Left ventricle myocardium inferior (tissue), 1 donor: ENCODE results near the gene EWSR1. TPM values are rescaled to one million over a fixed set of nuclear protein-coding genes. Genes with fewer than 3 reads are reported as not detected.

Experiments
- DNase-seq: peaks from one replicate; pipeline ENCODE4 v3.0.0-alpha.2; 2020
- H3K27ac ChIP-seq: fragments of 200-600 bp; replicated peaks from 2 replicates; pipeline ENCODE4 v1.8.0; 2021
- H3K27me3 ChIP-seq: fragments of 200-600 bp; 2 replicates; pipeline ENCODE4 v1.8.0; 2021; ENCODE audit warnings: low read depth
- H3K36me3 ChIP-seq: fragments of 200-600 bp; 2 replicates; pipeline ENCODE4 v1.8.0; 2021
- H3K4me1 ChIP-seq: fragments of 200-600 bp; 2 replicates; pipeline ENCODE4 v1.8.0; 2021
- H3K4me3 ChIP-seq: fragments of 200-600 bp; 2 replicates; pipeline ENCODE4 v1.8.0; 2021; ENCODE audit warnings: mild to moderate bottlenecking, moderate library complexity
- H3K9me3 ChIP-seq: fragments of 200-600 bp; replicated peaks from 2 replicates; pipeline ENCODE4 v1.8.0; 2021
- CTCF ChIP-seq: fragments of 200-600 bp; IDR thresholded peaks from 2 replicates; pipeline ENCODE4 v1.8.0; 2021; ENCODE audit warnings: antibody characterized with exemption, mild to moderate bottlenecking, borderline replicate concordance
- intact Hi-C: fragments of 100-400 bp; cut with micrococcal nuclease; formaldehyde crosslinking; loops from one replicate; pipeline ENCODE4 v1.11.0; 2022
- total RNA-seq: library from RNA; stranded (reverse); fragmentation: NEBNext Ultra II Directional; extraction: Animal tissue kit (Norgen Biotek cat#: 25700); gene quantifications from one replicate; pipeline ENCODE4 v1.2.1, GENCODE V29; 2021
- donor health status: DM: no; HTN: yes; CAD: no; lungs with severe emphysema.

EWSR1 gene
- total RNA-seq, 1 donor from 2014 or later: 122 TPM

- Histone ChIP-seq H3K36me3 (no peaks in the 10 kb centered on the region), H3K27ac (peak within 1 kb of the TSS; percentile 44), H3K27me3 (peaks cover 34% of the 10 kb centered on the region), H3K9me3 (no peaks in the 10 kb centered on the region), H3K4me3 (peak within 1 kb of the TSS; percentile 67), H3K4me1 (peaks cover 56% of the 10 kb centered on the region)
- intact Hi-C loops: no loop called here
- TF ChIP-seq CTCF: no peak
- no peak for DNase-seq
Measured at GRCh38 chr22:29315286-29316140, 47.4 kb downstream of the EWSR1 start, which contains the start of gene RASL10A. Gene RASL10A (minus strand): TSS chr22:29315697. CDS start chr22:29315246, 451 bp downstream.

GRCh38 chr22:29316141-29316828 is 48.2 kb downstream of the EWSR1 start:
- Histone ChIP-seq H3K9me3 (no peaks in the 10 kb centered on the region), H3K4me3 (peak overlapping the region; percentile 67)

GRCh38 chr22:29317827-29318454 is 49.9 kb downstream of the EWSR1 start:
- H3K4me1 ChIP-seq: peaks cover 32% of the 10 kb centered on the region
- H3K27ac ChIP-seq: no peak overlapping the region
- no peaks in the 10 kb centered on the region for H3K9me3 ChIP-seq
- TF ChIP-seq CTCF: no peak
- no peak overlapping the region for H3K4me3 ChIP-seq
- no peak for DNase-seq
- no peaks in the 10 kb centered on the region for H3K36me3 ChIP-seq
- intact Hi-C loops: no loop called here
- H3K27me3 ChIP-seq: peaks cover 34% of the 10 kb centered on the region

More at GRCh38 chr22:29316141-29316828, 48.2 kb downstream of the EWSR1 start:
- intact Hi-C loops: no loop called here
- H3K27me3 ChIP-seq: peaks cover 34% of the 10 kb centered on the region
- no peak for TF ChIP-seq CTCF
- H3K4me1 ChIP-seq: peaks cover 48% of the 10 kb centered on the region
- DNase-seq: no peak
- H3K36me3 ChIP-seq: no peaks in the 10 kb centered on the region
- no peak overlapping the region for H3K27ac ChIP-seq

GRCh38 chr22:29319072-29319471 is 51.0 kb downstream of the EWSR1 start:
- H3K27ac ChIP-seq: no peak overlapping the region
- intact Hi-C loops: no loop called here
- H3K4me3 ChIP-seq: no peak overlapping the region
- no peak for DNase-seq
- no peaks in the 10 kb centered on the region for H3K36me3 ChIP-seq
- H3K9me3 ChIP-seq: no peaks in the 10 kb centered on the region
- no peak for TF ChIP-seq CTCF
- H3K27me3 ChIP-seq: peaks cover 25% of the 10 kb centered on the region
- peaks cover 20% of the 10 kb centered on the region for H3K4me1 ChIP-seq

- intact Hi-C loops: no loop called here
- peaks cover 10% of the 10 kb centered on the region for H3K27me3 ChIP-seq
- no peaks in the 10 kb centered on the region for H3K9me3 ChIP-seq
- H3K27ac ChIP-seq: no peak overlapping the region
- DNase-seq: no peak
- TF ChIP-seq CTCF: peak; percentile 13
- H3K4me3 ChIP-seq: no peak overlapping the region
- peaks cover 5% of the 10 kb centered on the region for H3K4me1 ChIP-seq
- H3K36me3 ChIP-seq: no peaks in the 10 kb centered on the region
Measured at GRCh38 chr22:29320546-29320945, 52.5 kb downstream of the EWSR1 start.
